Body of pancreas (tissue), 4 donors: ENCODE measurements around the gene RAPGEF4. TPM values are rescaled to one million over a fixed set of nuclear protein-coding genes. Genes with fewer than 3 reads are reported as not detected.

Source experiments
- ATAC-seq: fragments of 150-250 bp; one replicate; pipeline ENCODE4 v1.9.1; 2016
- DNase-seq, 4 donors: peaks; one replicate each; pipeline ENCODE4 v3.0.0-alpha.2; 2019
- H3K27ac ChIP-seq, 4 donors: fragments of 200-600 bp; sonication (generic); 1 replicate in 3 of 4; 2 replicates in 1 of 4; pipeline versions ENCODE4 v1.5.1 to v1.6.1; 2016 to 2019; ENCODE audit warnings: mild to moderate bottlenecking in 1 of 4, mixed read lengths in 1 of 4, moderate library complexity in 1 of 4
- H3K27me3 ChIP-seq, 2 donors: fragments of 200-600 bp; sonication (generic); one replicate each; pipeline ENCODE4 v1.6.0; 2016; ENCODE audit warnings: mild to moderate bottlenecking in 1 of 2
- H3K36me3 ChIP-seq, 2 donors: fragments of 200-600 bp; sonication (generic); replicated peaks in 1 of 2; 2 replicates each; pipeline ENCODE4 v1.5.1; 2016; ENCODE audit warnings: low read depth in 2 of 2; ENCODE audit not compliant: insufficient read depth in 1 of 2
- H3K4me1 ChIP-seq: fragments of 200-600 bp; sonication (generic); one replicate; pipeline ENCODE4 v1.6.0; 2016
- H3K4me3 ChIP-seq, 2 donors: fragments of 200-600 bp; sonication (generic); 1 replicate in 1 of 2; 2 replicates in 1 of 2; pipeline ENCODE4 v1.5.1; 2016 to 2019
- H3K9me3 ChIP-seq, 3 donors: fragments of 200-600 bp; sonication (generic); 1 replicate in 2 of 3; 2 replicates in 1 of 3; pipeline ENCODE4 v1.5.1; 2016
- POLR2A ChIP-seq, 3 donors: fragments of 450-650 bp; IDR thresholded peaks; one replicate each; pipeline ENCODE4 v1.6.1; 2016; ENCODE audit warnings: antibody characterized with exemption in 3 of 3, mild to moderate bottlenecking in 2 of 3
- WGBS, 2 donors: methylation state at CpG; one replicate each; pipeline ENCODE4 v1.1.5; 2017; 5-methylcytosine and 5-hydroxymethylcytosine counted together
- intact Hi-C: fragments of 100-400 bp; cut with DNase I; formaldehyde crosslinking; loops from one replicate; pipeline ENCODE4 v1.15.1; 2023
- total RNA-seq, 2 donors: library from RNA; depleted of rRNA; stranded (reverse); fragments of >200 nt; gene quantifications; one replicate each; pipeline ENCODE4 v1.1.0, GENCODE V29; 2016
- TF ChIP-seq, protein P1 (sequence below), 7 experiments: fragments of 450-650 bp in 4 of 7; fragments of 200-600 bp in 3 of 7; sonication (generic) in 3 of 7; IDR thresholded peaks; one replicate each; pipeline ENCODE4 v1.5.1; 2016 to 2019; ENCODE audit warnings: antibody characterized with exemption in 7 of 7

The RAPGEF4 gene
- total RNA-seq, 2 donors from 2014 or later, result 4.7 to 22.4 TPM

DNA sequence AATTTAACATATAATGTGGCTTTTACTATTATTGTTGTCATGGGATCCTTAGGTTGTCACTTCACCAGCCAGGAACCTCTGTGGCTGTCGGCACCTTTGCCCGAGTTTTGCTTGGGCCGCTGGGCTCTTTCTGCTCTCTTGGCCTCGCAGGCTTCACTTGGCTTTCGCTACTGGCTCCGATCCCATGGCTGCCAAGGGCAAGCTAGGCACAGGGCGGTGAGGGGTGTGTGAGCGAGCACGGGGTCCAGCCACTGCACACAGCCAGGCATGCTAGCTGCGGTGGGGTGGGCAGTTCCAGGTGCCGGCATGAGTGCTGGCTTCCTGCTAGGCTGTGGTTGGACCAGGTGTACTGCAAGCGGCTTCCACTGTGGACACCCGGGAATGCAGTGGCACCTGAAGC is 23.4 kb upstream of the RAPGEF4 start:
- intact Hi-C loops, result no loop called here
- TF ChIP-seq, protein P1, sequence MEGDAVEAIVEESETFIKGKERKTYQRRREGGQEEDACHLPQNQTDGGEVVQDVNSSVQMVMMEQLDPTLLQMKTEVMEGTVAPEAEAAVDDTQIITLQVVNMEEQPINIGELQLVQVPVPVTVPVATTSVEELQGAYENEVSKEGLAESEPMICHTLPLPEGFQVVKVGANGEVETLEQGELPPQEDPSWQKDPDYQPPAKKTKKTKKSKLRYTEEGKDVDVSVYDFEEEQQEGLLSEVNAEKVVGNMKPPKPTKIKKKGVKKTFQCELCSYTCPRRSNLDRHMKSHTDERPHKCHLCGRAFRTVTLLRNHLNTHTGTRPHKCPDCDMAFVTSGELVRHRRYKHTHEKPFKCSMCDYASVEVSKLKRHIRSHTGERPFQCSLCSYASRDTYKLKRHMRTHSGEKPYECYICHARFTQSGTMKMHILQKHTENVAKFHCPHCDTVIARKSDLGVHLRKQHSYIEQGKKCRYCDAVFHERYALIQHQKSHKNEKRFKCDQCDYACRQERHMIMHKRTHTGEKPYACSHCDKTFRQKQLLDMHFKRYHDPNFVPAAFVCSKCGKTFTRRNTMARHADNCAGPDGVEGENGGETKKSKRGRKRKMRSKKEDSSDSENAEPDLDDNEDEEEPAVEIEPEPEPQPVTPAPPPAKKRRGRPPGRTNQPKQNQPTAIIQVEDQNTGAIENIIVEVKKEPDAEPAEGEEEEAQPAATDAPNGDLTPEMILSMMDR (IDR thresholded peaks at IDR 0.05), result no peak
- no peak for TF ChIP-seq POLR2A (IDR thresholded peaks at IDR 0.05)

DNA sequence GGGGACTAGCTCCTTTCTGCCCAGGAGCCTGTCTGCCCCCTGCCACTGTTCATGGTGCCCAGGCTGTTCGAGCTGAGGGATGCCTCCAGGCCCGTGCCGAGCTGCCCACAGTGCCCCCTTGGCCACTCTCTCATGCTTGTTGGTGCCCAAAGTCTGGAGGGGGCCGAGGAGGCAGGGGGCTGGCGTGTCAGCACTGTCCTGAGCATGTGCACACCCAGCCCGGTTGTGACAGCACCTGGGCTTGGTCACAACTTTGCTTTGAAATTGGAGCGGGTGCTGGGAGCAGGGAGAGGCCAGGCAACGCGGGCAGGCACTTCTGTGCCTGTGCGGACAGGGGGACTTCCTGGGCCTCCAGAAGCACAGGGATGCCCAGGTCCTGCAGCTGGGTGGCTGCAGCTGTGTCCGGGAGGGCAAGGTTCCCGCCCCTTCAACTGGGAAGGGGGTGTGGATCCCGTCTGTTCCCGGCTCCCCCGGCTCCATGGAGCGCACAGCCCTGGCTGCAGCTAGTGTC is 22.2 kb upstream of the RAPGEF4 start:
- DNase-seq (no peak), ATAC-seq (no peak)
- H3K4me3 ChIP-seq, result no peak overlapping the region
- H3K27ac ChIP-seq, result no peak overlapping the region
- no peaks in the 10 kb centered on the region for H3K36me3 ChIP-seq
- no peak for TF ChIP-seq POLR2A (IDR thresholded peaks at IDR 0.05)
- TF ChIP-seq, protein P1 (IDR thresholded peaks at IDR 0.05), result no peak
- WGBS, 2 donors, result 82 to 89% methylated on average over 3 to 14 of the region's 16 CpGs
- intact Hi-C loops, result no loop called here
- no peaks in the 10 kb centered on the region for H3K9me3 ChIP-seq
- H3K27me3 ChIP-seq, result no peaks in the 10 kb centered on the region
- H3K4me1 ChIP-seq, result no peaks in the 10 kb centered on the region

More for the DNA sequence above, 23.4 kb upstream of the RAPGEF4 start:
- H3K4me1 ChIP-seq, result no peaks in the 10 kb centered on the region
- WGBS, 2 donors, result 82 to 97% methylated on average over 6 to 13 of the region's 13 CpGs
- H3K9me3 ChIP-seq, result no peaks in the 10 kb centered on the region
- H3K4me3 ChIP-seq, result no peak overlapping the region
- ATAC-seq, result no peak
- no peaks in the 10 kb centered on the region for H3K36me3 ChIP-seq
- no peaks in the 10 kb centered on the region for H3K27me3 ChIP-seq
- H3K27ac ChIP-seq, result no peak overlapping the region
- no peak for DNase-seq

DNA sequence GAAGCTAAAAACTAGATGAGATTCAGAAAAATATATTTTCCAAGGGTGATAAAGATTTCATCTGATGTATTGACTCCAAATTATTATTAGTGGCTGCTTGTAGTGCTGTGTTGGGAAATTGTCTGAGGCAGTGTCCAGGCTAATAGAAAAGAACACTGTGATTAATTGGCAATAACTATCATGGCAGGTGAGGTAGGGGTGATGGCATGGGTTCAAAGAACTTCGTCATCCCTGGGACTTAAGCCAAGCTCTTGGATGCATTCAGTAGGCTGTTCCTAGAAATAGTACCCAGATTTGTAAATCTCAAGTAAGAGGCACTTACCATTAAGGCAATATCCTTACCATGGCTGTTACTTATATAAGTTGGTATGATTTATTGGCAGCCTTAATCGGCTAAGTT is 13.2 kb upstream of the RAPGEF4 start:
- no peaks in the 10 kb centered on the region for H3K36me3 ChIP-seq
- H3K27me3 ChIP-seq, result no peaks in the 10 kb centered on the region
- no peak overlapping the region for H3K27ac ChIP-seq
- 44 to 55% methylated on average over 2 of the region's 2 CpGs for WGBS, 2 donors
- H3K4me3 ChIP-seq, result no peak overlapping the region
- H3K4me1 ChIP-seq, result peaks cover 6% of the 10 kb centered on the region
- ATAC-seq (no peak), DNase-seq (peak in 2 of 4 donors; percentile 18 to 28)
- H3K9me3 ChIP-seq, result no peaks in the 10 kb centered on the region
- TF ChIP-seq, protein P1 (IDR thresholded peaks at IDR 0.05), result no peak
- no peak for TF ChIP-seq POLR2A (IDR thresholded peaks at IDR 0.05)
- intact Hi-C loops, result no loop called here

DNA sequence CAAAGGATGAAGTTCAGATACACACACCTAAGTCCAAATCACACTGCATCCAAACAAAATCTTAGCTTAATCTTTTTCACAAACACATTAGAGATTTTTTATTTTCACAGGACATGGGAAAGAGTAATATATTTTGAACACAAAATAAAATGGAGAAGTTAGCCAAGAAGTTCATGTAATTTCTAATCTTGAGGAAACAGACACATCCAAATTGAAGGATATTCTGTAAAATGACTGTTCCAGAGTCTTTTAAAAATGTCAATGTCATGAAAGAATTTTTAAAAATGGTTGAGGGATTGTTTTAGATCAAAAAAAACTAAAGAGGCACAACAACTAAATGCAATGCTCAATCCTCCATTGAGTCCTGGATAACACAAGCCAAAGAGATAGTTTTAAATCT is 12.4 kb upstream of the RAPGEF4 start:
- H3K36me3 ChIP-seq, result no peaks in the 10 kb centered on the region
- no peak overlapping the region for H3K27ac ChIP-seq
- H3K9me3 ChIP-seq, result no peaks in the 10 kb centered on the region
- H3K27me3 ChIP-seq, result no peaks in the 10 kb centered on the region
- H3K4me3 ChIP-seq, result no peak overlapping the region
- peaks cover 6% of the 10 kb centered on the region for H3K4me1 ChIP-seq
- ATAC-seq (no peak), DNase-seq (no peak)
- no peak for TF ChIP-seq POLR2A (IDR thresholded peaks at IDR 0.05)
- TF ChIP-seq, protein P1 (IDR thresholded peaks at IDR 0.05), result no peak
- intact Hi-C loops, result no loop called here

DNA sequence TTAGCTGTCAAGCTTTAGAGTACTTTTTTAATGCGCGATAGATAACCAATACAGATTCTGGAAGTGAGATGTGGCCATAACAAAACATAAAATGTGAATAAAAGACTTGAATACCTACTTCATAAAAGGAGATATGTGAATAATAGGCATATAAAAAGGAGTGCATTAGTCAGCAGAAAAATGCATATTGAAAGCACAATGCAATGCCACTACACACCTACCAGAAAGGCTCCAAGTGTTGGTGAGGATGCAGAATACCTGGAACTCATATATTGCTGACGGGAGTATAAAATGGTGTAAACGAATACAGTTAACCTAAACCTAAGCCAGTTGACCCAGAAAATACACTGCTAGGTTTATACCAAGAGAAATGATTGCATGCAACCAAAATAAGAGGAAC is 10.9 kb upstream of the RAPGEF4 start:
- ATAC-seq (no peak), DNase-seq (no peak)
- Histone ChIP-seq H3K4me1 (peaks cover 6% of the 10 kb centered on the region), H3K27ac (no peak overlapping the region), H3K36me3 (no peaks in the 10 kb centered on the region), H3K27me3 (no peaks in the 10 kb centered on the region), H3K4me3 (no peak overlapping the region), H3K9me3 (no peaks in the 10 kb centered on the region)
- intact Hi-C loops, result no loop called here
- TF ChIP-seq, protein P1 (IDR thresholded peaks at IDR 0.05), result no peak
- no peak for TF ChIP-seq POLR2A (IDR thresholded peaks at IDR 0.05)
- WGBS, 2 donors, result 75 to 86% methylated on average over 4 of the region's 4 CpGs
